Hippocampal formation (tissue), 2 donors: ENCODE results near the gene PI4KB.
A peak's percentile ranks its signal among the peaks of the same experiment; 100 is the strongest.

ENCODE experiments used
- DNase-seq, 2 donors: peaks; one replicate each; lab custom pipeline; 2025; lab: John Stamatoyannopoulos, UW

The PI4KB gene

GRCh38 chr1:151346082-151346768, 19.0 kb upstream of the PI4KB start:
- no peak for DNase-seq

- no peak for DNase-seq
Observed at GRCh38 chr1:151344291-151344690, 17.1 kb upstream of the PI4KB start.

GRCh38 chr1:151343587-151343986, 16.4 kb upstream of the PI4KB start:
- no peak for DNase-seq

- no peak for DNase-seq
Observed at GRCh38 chr1:151342569-151342968, 15.4 kb upstream of the PI4KB start.

- no peak for DNase-seq
Observed at GRCh38 chr1:151342021-151342420, 14.8 kb upstream of the PI4KB start.

- peak; percentile 29 to 90 for DNase-seq
Observed at GRCh38 chr1:151340870-151341754, 13.9 kb upstream of the PI4KB start.

- no peak for DNase-seq
Observed at GRCh38 chr1:151336556-151336955, 9.3 kb upstream of the PI4KB start.

- no peak for DNase-seq
Observed at GRCh38 chr1:151334822-151335221, 7.6 kb upstream of the PI4KB start.

GRCh38 chr1:151327903-151328674, 873 bp upstream of the PI4KB start:
- no peak for DNase-seq

- peak in 1 of 2 donors; percentile 60 for DNase-seq
Observed at GRCh38 chr1:151326619-151327222, 495 bp downstream of the PI4KB start.

GRCh38 chr1:151325646-151326429, 1.4 kb downstream of the PI4KB start:
- no peak for DNase-seq

- no peak for DNase-seq
Observed at GRCh38 chr1:151325231-151325630, 2.0 kb downstream of the PI4KB start.

GRCh38 chr1:151324390-151324930, 2.8 kb downstream of the PI4KB start:
- DNase-seq: no peak

GRCh38 chr1:151318975-151319374, 8.2 kb downstream of the PI4KB start:
- no peak for DNase-seq

- no peak for DNase-seq
Observed at GRCh38 chr1:151315565-151316235, 11.5 kb downstream of the PI4KB start.

GRCh38 chr1:151314137-151314875, 12.9 kb downstream of the PI4KB start:
- DNase-seq: peak; percentile 91 to 92

- DNase-seq: no peak
Observed at GRCh38 chr1:151313501-151313900, 13.7 kb downstream of the PI4KB start.

GRCh38 chr1:151312826-151313225, 14.4 kb downstream of the PI4KB start:
- DNase-seq: no peak

- DNase-seq: no peak
Observed at GRCh38 chr1:151312411-151312810, 14.8 kb downstream of the PI4KB start.
